GM18526 (cell line): ENCODE results near the gene UBXN10.

ENCODE experiments used
- POLR2A ChIP-seq: IDR thresholded peaks from 3 replicates; pipeline ENCODE4 v1.6.1; 2011; ENCODE audit not compliant: insufficient read length; ENCODE audit errors: extremely low read depth

Gene UBXN10

DNA sequence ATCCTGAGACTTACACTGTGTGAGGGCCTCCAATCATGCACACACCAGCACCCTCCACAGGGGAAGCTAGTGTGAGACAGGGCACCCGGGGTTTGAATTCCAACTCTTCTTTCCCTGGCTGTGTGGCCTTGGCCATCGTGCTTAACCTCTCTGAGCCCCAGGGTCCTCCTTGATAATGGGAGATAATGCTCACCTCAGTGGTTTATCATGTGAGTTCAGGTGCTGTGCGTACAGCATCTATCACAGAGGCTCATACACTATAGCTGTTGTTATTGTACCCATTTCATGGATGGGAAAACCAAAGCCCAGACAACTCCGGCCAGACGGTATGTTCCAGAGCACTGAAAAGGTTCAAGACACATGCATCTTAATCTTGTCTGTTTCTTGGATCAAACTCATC is 16.0 kb upstream of the UBXN10 start:
- TF ChIP-seq POLR2A = no peak

DNA sequence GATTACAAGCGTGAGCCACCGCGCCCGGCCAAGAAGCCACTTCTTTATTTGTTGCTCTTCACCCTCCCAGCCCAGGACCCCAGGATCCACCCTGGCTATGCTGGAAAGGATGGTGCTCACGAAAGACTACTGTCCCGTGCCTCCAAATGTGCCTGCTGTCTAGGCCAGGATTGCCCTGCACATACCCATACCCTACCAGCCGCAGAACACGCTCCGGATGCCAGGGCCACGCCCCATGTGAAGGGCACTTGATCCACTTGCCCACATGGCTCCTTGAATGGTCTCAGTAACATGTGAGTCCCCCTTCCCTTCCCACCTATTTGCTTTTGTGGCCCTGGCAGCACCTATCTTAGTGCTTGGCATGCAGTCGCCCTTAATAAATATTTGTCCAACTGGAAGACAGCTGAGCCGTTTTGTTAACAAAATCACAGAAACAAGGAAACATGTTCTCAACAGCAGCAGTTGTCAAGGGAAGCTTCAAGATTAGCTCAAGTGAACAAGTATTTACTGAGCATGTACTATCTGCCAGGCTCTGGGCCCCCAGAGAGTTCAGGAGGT is 13.8 kb upstream of the UBXN10 start:
- no peak for TF ChIP-seq POLR2A

DNA sequence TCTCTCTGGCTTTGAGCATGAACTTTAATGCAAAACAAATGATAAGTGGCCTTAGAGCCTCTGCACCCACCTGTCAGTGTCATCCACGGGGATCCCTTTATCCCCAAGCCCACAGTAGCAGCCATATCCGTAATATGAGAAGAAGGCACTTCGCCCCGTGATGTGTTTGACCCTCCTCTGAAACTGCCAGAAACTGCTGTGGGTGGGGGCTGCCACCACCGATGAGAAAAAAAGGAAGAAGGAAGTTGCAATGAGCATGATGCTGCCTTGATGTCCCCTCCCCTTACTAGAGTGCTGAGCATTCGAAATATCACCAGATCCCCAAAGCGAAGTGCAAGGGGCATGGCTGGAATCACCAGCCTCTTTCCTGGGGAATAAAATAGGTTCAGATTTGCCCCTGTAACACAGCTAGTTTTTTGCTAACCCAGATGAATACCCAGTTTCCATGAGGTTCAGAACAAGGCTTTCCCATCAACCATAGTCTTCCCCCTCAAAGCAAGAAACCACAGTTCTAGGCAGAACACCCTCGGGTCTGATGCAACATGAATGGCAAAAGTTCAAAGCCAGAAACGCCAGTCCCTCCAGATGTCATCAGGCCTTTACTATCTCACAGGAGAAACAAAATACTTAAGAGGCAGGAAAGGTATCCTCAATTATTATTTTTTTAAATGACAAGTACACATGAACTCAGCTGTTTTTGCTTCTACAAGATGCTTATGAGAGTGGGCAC is 10.8 kb upstream of the UBXN10 start:
- no peak for TF ChIP-seq POLR2A

DNA sequence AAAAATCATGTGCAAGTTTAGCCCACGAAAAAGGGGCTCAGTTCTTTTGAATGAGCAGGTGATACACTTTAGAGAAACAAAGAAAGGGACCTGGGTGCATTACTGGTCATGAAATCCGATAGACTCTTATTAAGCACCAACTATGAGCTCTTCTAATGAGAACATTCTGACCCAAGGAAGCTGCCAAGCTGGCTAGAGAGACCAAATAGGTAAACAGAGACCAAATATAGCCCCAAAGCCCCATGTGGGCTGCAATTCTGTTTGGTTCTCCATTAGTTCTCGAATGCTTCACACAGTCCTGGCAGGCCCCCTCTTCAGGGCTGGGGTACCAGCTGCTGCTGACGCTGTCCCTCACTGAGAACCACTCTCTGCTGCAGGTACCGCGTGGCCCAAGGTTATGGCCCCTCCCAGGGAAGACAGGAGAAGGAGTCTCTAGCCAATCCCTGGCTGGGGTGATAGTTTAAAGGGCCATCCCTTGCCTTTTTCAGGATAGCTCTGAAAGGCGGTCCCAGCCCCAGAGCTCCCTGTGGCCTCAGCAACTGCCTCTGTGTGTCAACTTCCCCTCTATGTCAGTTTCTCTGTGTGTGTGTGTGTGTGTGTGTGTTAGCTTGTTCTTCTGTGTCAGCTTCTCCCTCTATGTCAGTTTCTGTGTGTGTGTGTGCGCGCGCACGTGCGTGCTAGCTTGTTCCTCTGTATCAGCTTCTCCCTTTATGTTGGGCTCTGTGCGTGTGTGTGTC is 7.1 kb upstream of the UBXN10 start:
- TF ChIP-seq POLR2A = no peak

DNA sequence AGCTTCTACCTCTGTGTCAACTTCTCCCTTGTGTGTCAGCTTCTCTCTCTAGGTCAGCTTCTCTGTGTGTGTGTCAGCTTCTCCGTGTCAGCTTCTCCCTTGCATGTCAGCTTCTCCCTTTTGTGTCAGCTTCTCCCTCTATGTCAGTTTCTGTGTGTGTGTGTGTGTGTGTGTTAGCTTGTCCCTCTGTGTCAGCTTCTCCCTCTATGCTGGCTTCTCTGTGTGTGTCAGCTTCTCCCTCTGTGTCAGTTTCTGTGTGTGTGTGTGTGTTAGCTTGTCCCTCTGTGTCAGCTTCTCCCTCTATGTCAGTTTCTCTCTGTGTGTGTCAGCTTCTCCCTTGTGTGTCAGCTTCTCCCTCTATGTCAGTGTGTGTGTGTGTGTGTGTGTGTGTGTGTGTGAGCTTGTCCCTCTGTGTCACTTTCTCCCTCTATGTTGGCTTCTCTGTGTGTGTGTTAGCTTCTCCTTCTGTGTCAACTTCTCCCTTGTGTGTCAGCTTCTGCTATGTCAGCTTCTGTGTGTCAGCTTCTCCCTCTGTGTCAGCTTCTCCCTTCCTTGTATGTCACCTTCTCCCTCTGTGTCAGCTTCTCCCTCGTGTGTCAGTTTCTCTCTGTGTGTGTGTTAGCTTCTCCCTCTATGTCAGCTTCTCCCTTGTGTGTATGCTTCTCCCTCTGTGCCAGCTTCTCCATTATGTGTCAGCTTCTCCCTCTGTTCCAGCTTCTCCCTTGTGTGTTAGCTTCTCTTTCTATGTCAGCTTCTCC is 6.3 kb upstream of the UBXN10 start:
- TF ChIP-seq POLR2A = no peak

DNA sequence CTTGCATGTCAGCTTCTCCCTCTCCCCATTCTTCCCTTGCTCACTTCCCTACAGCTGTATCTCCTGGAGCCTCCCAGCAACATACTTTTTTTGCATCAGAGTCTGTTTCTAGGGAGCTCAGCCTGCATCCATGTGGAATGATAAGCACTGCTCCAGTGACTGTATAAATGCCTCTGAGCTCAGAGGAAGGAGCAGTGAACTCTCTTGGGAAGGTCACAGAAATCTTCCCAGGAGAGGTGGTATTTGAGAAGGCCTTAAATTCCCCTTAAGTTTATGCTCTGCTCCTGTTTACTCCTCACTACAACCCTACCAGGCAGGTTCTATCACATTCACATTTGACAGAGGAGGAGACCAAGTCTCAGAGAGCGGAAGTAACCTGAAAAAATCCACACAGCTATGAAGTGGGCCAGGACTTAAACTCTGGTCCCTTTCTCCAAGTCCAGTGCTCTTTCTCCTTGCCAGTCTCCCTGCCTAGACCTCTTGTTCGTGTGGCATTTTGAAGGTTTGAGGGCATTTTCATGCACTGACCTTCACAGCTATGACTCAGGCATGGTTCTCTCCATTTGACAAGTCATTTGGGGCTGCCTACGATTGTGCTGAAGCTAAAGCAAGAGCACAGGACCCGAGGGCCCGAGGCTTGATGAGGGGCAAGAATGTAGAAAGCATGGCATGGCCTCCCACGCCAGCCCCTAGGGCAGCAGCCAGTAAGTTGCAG is 5.6 kb upstream of the UBXN10 start:
- no peak for TF ChIP-seq POLR2A

DNA sequence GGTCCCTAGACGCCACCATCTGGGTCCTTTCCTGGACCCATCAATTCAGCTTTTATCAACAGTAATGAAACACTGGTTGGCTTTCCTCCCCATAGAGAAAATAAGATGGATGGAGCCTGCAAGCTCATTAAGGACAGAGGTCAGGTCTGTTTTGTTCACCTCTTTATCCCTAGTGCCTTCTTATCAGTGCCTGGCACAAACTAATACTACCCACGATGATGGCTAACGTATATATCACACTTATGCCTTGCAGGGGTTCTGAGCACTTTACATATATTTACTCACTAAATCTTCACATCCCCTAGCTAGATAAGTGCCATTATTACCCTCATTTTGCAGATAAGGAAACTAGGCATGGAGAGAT is 5.1 kb upstream of the UBXN10 start:
- TF ChIP-seq POLR2A = no peak

DNA sequence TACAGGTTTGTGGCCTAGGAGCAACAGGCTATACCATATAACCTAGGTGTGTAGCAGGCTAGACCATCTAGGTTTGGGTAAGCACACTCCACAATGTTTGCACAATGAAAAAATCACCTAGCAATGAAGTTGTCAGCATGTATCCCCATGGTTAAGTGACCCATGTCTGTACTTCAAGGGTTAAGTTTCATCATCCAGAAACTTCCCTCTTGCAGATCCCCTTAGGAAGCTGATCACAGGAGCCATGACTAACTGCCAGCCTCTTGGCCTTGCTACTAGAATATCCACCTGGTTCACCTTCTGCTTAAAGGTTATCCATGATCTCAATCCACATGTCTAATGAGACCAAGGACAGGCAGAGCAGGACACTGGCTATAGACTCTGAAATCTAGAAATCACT is 3.5 kb upstream of the UBXN10 start:
- TF ChIP-seq POLR2A = no peak

DNA sequence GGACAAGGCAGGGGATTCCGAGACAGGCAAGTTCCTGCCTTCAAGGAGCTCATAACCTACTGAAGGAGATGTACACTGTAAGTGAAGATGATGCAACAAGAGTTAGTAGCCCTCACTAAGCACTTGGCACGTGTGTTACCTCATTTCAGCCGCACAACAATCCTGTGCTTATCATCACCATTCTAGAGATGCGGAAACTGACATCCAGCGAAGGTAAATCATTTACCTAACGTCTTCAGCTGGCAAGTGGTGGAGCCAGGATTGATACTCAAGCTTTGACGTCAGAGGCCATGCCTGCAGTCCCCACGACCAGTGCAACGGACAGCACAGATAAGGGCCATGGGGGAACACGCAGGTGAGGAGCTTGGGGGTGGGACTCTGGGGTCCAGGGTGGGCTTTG is 2.9 kb upstream of the UBXN10 start:
- TF ChIP-seq POLR2A = no peak

DNA sequence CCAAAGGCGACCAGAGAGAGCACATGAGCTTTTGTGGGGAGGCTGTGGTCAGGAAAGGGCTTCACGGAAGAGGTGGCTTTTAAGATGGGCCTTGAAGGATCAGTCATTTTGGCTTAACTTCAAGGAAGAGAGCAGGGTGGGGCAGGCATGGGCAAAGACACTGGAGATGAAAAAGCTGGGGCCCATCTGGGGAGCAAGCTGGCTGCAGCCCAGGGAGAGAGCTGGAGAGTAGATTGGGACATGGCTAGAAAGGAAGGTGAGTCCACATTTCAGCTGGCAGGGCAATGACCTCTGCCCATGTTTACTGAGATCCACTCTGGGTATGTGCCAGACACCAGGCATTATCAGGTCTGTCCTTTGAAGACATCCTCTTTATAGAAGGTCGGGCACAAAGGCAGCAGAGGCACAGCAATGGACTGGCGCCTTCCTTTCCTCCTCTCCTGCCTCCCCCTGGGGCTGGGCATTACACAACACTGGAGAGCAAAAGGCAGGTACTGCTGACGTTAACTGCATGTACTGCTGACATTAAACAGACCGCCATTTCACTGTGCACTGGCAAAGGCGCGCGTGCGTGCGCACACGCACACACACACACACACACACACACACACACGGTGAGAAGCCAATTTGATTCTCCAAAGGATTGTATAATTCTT is 2.2 kb upstream of the UBXN10 start:
- TF ChIP-seq POLR2A = no peak

DNA sequence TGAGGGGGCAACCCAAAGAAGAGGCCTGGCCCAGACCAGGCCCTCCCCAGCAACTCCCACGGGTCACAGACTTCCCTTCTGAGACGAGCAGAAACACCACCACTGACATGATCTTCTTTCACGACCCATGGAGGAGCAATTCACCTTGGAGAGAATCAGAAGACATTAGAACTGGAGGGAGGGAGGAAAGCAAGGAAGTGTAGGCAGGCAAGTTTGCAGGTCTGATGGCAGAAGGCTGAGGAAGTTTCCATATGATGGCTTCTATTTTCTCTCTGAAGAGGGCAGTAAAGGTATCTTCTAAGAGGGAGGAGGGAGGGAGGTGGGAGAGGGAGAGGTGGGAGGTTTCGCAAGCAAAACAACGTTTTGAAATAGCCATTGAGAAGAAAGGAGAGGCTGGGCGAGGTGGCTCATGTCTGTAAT is 1.4 kb upstream of the UBXN10 start:
- TF ChIP-seq POLR2A = no peak

DNA sequence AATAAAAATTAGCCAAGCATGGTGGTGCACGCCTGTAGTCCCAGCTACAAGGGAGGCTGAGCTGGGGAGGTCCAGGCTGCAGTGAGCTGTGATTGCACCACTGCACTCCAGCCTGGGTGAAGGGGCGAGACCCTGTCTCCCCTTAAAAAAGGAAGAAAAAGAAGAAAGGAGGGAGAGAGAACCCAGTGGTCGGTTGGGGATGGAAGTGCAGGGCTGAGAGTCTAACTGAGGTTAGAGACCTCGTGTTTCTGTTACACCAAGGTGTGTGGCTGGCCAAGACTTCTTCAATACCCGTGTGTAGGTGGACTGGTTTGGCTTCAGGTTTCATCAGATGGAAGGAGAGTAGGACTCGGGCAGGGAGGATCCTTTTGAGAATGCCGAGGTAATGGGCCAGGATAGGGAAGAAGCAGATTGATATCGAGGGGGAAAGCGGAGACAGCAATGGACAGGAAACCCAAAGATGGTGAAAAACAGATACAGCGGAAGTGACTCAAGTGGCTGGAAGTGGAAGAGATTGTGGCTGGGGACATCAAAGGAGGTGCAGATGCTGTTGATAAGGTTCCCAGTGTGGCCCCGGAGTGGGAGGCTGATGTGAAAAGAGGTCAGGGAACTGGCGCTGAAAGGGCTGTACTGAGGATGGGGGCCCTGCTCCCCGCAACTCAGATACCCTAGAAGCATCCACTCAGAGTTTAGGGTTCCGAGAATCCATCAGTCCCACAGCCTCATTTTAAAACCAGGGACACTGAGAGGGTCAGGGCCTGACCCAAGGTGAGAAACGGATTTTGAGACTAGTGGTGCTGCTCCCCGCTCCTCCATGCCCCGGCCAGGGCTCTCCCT is 681 bp upstream of the UBXN10 start:
- TF ChIP-seq POLR2A = no peak

DNA sequence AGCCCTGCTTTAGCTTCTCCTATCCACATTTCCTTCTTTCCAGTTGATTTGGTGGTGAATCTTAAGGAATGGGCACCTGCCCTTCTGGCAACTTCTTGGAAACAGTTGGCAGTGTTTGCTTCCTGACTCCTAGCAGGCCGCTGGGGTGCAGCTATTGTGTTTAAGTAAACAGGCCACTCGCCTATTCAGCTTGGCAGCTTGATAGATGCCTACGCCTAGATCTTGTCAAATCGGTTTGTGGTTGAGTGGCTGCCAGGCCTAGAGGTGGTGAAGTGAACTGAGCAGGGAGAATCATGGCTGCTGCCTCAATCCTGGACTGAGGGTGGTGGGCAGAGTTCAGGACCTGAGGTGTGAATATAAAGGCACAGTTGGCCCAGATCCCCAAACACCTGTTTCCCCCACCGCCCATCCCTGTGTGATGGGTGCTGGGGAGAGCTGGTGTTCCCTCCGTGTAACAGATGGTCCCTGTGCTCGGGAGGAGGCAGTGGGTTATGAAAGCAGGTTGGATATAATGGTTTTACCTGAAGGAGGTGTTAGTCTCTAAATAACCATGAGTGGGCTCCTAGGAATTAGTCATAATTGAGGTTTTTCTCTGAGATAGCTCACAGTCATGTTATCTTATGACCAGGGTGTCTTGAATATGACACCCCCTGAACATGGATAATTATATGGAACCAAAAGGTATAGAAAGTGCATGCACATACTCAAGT is 1.4 kb downstream of the UBXN10 start:
- TF ChIP-seq POLR2A = no peak

DNA sequence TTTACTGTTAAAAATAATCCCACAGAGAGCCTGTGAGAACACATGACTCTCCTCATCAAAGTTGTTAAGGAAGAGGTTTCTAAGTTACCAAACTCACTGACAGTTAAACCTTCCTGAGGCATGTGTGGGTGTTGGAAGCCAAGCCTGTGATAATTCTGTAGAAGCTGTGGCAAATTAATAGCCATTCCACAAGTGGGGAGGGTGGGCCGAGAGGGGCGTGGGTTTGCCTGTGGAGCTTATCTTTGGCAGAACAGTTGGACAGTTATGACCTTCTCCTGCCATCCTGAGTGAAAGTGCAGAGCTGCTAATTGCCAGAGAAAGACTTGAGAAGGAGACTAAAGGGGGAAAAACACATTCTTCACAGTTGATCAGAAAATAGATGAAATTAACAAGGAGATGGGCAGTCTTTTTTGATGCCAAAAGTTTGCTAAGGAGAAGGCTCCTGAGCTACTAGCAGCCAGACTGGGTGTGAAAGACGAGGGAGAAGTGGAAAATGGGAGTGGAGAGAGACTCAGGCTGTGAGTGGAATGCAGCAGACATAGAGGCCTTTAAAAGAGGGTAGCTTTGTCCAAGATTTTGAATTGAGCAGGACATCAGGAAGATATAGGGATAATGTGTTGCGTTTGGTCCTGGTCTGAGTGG is 2.0 kb downstream of the UBXN10 start:
- TF ChIP-seq POLR2A = no peak
